Breast epithelium (tissue), 3 donors: ENCODE measurements around the gene GSTM1.

ENCODE experiments used
- CTCF ChIP-seq, 3 donors: fragments of 450-650 bp; IDR thresholded peaks; one replicate each; pipeline ENCODE4 v1.5.1; 2016 to 2017; ENCODE audit warnings: antibody characterized with exemption in 3 of 3, mild to moderate bottlenecking in 3 of 3, moderate library complexity in 3 of 3
- POLR2A ChIP-seq: fragments of 450-650 bp; IDR thresholded peaks from one replicate; pipeline ENCODE4 v1.6.1; 2016; ENCODE audit warnings: antibody characterized with exemption, mild to moderate bottlenecking, moderate library complexity
- POLR2AphosphoS5 ChIP-seq, 3 donors: sonication (generic); formaldehyde crosslinking; IDR thresholded peaks; one replicate each; pipeline ENCODE4 v1.6.1; 2017; ENCODE audit warnings: antibody characterized with exemption in 3 of 3

- TF ChIP-seq CTCF (IDR thresholded peaks at IDR 0.05): no peak
- TF ChIP-seq POLR2AphosphoS5 (IDR thresholded peaks at IDR 0.05): no peak
- no peak for TF ChIP-seq POLR2A
Observed at GRCh38 chr1:109639063-109639840, 48.4 kb upstream of the GSTM1 start.
